GM12874 (cell line): ENCODE measurements around the gene AOC1.

ENCODE experiments used
- CTCF ChIP-seq: IDR thresholded peaks from 2 replicates; pipeline ENCODE4 v1.5.1; 2011; ENCODE audit warnings: low read depth, mild to moderate bottlenecking, control low read depth, low read length, moderate library complexity; ENCODE audit not compliant: insufficient read depth

The AOC1 gene

GRCh38 chr7:150849204-150849775, 3.0 kb upstream of the AOC1 start:
- no peak for TF ChIP-seq CTCF

GRCh38 chr7:150850273-150850672, 2.0 kb upstream of the AOC1 start:
- TF ChIP-seq CTCF, result no peak

GRCh38 chr7:150851492-150852370, 586 bp upstream of the AOC1 start:
- TF ChIP-seq CTCF, result no peak

GRCh38 chr7:150854066-150855000, 2.0 kb downstream of the AOC1 start:
- TF ChIP-seq CTCF, result no peak

- no peak for TF ChIP-seq CTCF
Measured at GRCh38 chr7:150855046-150855445, 2.7 kb downstream of the AOC1 start.

GRCh38 chr7:150855476-150856302, 3.4 kb downstream of the AOC1 start:
- TF ChIP-seq CTCF, result no peak
